Measurements from ENCODE around the gene NCR1.
"Not testable (repeated sequence)": the region's sequence is repeated elsewhere in the genome, so short reads cannot be mapped to it uniquely, and the experiment has no call there.

Gene NCR1

GRCh38 chr19:54882758-54883157, 23.2 kb upstream of the NCR1 start:
- TF ChIP-seq CTCF (IDR thresholded peaks at IDR 0.05; ENCODE audit: extremely low read depth, missing control alignments): no peak
- peak; percentile 54 for DNase-seq (ENCODE audit: low spot score)

DNA sequence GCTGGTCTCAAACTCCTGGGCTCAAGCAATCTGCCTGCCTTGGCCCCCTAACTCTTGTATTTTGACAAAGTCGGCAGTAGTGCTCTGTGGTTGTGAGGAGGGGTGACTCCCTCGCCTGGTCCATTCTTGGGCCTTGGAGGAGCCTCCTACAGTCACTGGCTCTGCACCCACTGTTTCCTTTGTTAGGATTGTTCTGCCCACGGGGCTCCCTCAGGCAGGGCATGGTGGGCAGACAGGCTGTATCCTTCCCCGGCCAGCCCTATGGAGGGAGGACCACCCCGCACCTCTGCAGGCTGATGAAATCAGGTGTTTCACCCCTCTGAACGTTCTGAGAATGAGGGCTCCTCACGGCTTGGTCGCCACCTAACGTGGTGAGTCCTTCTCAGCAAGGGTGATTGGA, 22.7 kb upstream of the NCR1 start:
- DNase-seq (ENCODE audit: low spot score): no peak
- no peak for TF ChIP-seq CTCF (IDR thresholded peaks at IDR 0.05; ENCODE audit: extremely low read depth, missing control alignments)

GRCh38 chr19:54888239-54888638, 17.7 kb upstream of the NCR1 start:
- no peak for DNase-seq (ENCODE audit: low spot score)
- no peak for TF ChIP-seq CTCF (IDR thresholded peaks at IDR 0.05; ENCODE audit: extremely low read depth, missing control alignments)

DNA sequence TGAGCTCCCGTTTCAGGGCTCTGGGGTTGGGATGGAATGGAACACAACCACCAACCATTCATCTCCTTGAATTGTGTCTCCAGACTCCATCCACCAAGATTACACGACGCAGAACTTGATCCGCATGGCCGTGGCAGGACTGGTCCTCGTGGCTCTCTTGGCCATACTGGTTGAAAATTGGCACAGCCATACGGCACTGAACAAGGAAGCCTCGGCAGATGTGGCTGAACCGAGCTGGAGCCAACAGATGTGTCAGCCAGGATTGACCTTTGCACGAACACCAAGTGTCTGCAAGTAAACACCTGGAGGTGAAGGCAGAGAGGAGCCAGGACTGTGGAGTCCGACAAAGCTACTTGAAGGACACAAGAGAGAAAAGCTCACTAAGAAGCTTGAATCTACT, 16.4 kb upstream of the NCR1 start:
- DNase-seq (ENCODE audit: low spot score): no peak
- no peak for TF ChIP-seq CTCF (IDR thresholded peaks at IDR 0.05; ENCODE audit: extremely low read depth, missing control alignments)

- no peak for DNase-seq (ENCODE audit: low spot score)
- TF ChIP-seq CTCF (IDR thresholded peaks at IDR 0.05; ENCODE audit: extremely low read depth, missing control alignments): no peak
These were observed 12.5 kb upstream of the NCR1 start for GRCh38 chr19:54893406-54893805.

- DNase-seq (ENCODE audit: low spot score): not testable (repeated sequence)
These were observed 11.8 kb upstream of the NCR1 start for GRCh38 chr19:54894106-54894505.

DNA sequence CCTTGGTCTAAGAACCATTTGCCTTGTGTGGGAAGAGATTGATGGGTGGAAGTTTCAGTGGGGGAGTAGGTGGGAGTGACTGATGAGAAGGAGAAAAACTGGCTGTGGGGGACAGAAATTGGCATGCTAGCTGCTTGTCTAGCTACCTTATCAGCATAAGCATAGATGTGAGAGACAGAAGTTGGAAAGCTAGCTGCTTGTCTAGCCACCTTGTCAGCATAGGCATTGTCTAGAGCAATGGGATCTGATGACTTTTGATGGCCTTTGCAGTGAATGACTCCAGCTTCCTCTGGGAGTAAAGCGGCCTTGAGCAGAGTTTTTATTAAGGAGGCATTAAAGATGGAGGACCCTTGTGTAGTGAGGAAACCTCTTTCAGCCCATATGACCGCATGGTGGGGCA, 9.9 kb upstream of the NCR1 start:
- no peak for TF ChIP-seq CTCF (IDR thresholded peaks at IDR 0.05; ENCODE audit: extremely low read depth, missing control alignments)
- DNase-seq (ENCODE audit: low spot score): no peak

DNA sequence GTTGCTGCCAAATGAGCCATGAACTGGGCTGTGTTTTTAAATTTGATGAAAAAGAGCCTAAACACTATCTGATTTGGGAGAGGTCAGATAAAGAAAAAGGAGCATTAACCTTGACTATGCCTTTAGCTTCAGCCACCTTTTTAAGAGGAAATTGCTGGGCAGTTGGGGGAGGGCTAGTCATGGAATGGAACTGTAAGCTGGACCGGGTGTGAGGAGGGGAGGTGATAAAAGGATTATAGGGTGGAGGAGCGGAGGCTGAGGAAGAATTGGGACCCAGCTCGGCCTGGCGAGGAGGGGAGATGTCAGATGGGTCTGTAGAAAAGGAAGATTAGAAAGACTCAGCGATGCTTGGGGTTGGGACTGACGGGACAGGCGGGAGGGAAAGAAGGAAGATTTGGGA, 7.3 kb upstream of the NCR1 start:
- DNase-seq (ENCODE audit: low spot score): not testable (repeated sequence)

GRCh38 chr19:54899646-54900045, 6.3 kb upstream of the NCR1 start:
- not testable (repeated sequence) for DNase-seq (ENCODE audit: low spot score)

- not testable (repeated sequence) for DNase-seq (ENCODE audit: low spot score)
These were observed 4.8 kb upstream of the NCR1 start for GRCh38 chr19:54901153-54901552.

Data from GM20000 (cell line).